Activated CD4-positive, alpha-beta T cell treated with anti-CD3 and anti-CD28 coated beads for 36 hours (primary cell): ENCODE measurements around the gene AKNA. TPM values are rescaled to one million over a fixed set of nuclear protein-coding genes. Genes with fewer than 3 reads are reported as not detected.
"Not testable (repeated sequence)": the region's sequence is repeated elsewhere in the genome, so short reads cannot be mapped to it uniquely, and the experiment has no call there.

Source experiments
- ATAC-seq: fragments of 200-7000 bp; cut with Tn5 transposase; one replicate; pipeline ENCODE4 v1.10.0; 2021; ENCODE audit warnings: mild to moderate bottlenecking, moderate library complexity
- CTCF ChIA-PET: fragments of 350-600 bp; sonication (Branson Sonifier 250); formaldehyde crosslinking; loops from one replicate; lab custom pipeline; 2021; ENCODE audit warnings: antibody characterized with exemption; lab: Charles Lee
- POLR2A ChIA-PET: fragments of 350-600 bp; sonication (Branson Sonifier 250); formaldehyde crosslinking; loops from one replicate; lab custom pipeline; 2021; ENCODE audit warnings: antibody characterized with exemption, inconsistent platforms; lab: Charles Lee
- DNase-seq: peaks from one replicate; pipeline ENCODE4 v3.0.0-alpha.2; 2020
- H3K27ac Mint-ChIP-seq: one replicate; pipeline ENCODE4 v1.8.0; 2021; ENCODE audit warnings: mixed read lengths
- H3K27me3 Mint-ChIP-seq: one replicate; pipeline ENCODE4 v1.8.0; 2021; ENCODE audit warnings: mixed read lengths
- H3K36me3 Mint-ChIP-seq: one replicate; pipeline ENCODE4 v1.8.0; 2021; ENCODE audit warnings: low read depth, mixed read lengths
- H3K4me1 Mint-ChIP-seq: one replicate; pipeline ENCODE4 v1.8.0; 2021; ENCODE audit warnings: mixed read lengths
- H3K4me3 Mint-ChIP-seq: one replicate; pipeline ENCODE4 v1.8.0; 2021; ENCODE audit warnings: mild to moderate bottlenecking, moderate library complexity, mixed read lengths
- H3K9me3 Mint-ChIP-seq: one replicate; pipeline ENCODE4 v1.8.0; 2021; ENCODE audit warnings: low read depth, mixed read lengths
- intact Hi-C, 2 experiments: fragments of 100-400 bp; cut with DNase I in 1 of 2; cut with micrococcal nuclease in 1 of 2; formaldehyde crosslinking; loops; one replicate each; pipeline versions ENCODE4 v1.14.2 to v1.15.1; 2022 to 2024; cut with DNase I, micrococcal nuclease
- total RNA-seq, 2 experiments: library from RNA; stranded (reverse); gene quantifications; one replicate each; pipeline ENCODE4 v1.2.3, GENCODE V29; 2021

The AKNA gene
- total RNA-seq, 2 experiments from 2014 or later = 135 to 141 TPM

DNA sequence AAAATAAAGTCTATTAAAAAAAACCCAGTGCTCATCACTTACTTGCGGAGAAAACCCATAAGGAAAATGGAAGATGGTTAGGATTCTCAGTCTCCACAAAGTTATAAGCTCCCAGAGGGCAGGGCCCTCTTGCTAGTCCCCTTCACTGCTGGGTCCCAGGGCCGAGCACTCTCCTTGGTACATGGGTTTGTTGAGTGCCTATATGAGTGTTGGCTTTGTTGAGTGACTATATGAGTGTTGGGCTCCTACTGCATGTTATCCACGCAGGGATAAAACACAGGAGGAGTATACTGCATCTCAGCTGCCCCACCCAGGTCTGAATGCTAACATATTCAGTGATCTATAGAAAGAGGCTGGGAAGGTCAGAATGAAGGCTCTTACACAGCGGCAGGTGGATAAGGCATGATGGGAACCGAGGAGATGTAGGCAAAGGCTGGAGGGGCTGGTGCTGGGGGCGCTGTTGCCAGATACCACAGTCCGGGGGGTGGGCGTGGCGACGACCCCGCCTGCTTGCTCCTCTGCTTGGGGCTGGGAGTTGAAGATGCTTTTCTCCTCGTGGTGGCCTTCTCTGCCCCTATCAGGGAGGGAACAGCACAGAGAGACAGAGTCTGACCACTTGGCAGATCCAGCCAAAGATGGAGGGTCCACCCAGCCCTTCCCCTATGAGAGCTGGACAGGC lies 46.5 kb downstream of the AKNA start:
- H3K27ac Mint-ChIP-seq = peak overlapping the region; percentile 0
- intact Hi-C loops = loop anchor here in 1 of 2 experiments (10.0 kb wide), 1 partner anchor 164 kb away; the partner anchor contains the start of gene WHRN
- H3K9me3 Mint-ChIP-seq = no peaks in the 10 kb centered on the region
- ATAC-seq (no peak), DNase-seq (no peak)
- ChIA-PET CTCF (interaction anchor here (0.9 to 1.3 kb wide), 2 partner anchors 26 to 44 kb away, joined by 3 read pairs; no protein-coding TSS in a partner anchor), POLR2A (no interaction called here)
- H3K36me3 Mint-ChIP-seq = peaks cover 89% of the 10 kb centered on the region
- no peak overlapping the region for H3K4me3 Mint-ChIP-seq
- peaks cover 3% of the 10 kb centered on the region for H3K4me1 Mint-ChIP-seq
- no peaks in the 10 kb centered on the region for H3K27me3 Mint-ChIP-seq

- CTCF ChIA-PET = interaction anchor here (0.6 to 3.2 kb wide), 14 partner anchors 8 to 655 kb away, joined by 3 to 34 read pairs (median 4); partner anchors contain the start of gene AKNA
- Mint-ChIP-seq H3K27ac (peak overlapping the region; percentile 51), H3K9me3 (peaks cover 2% of the 10 kb centered on the region), H3K36me3 (peaks cover 87% of the 10 kb centered on the region), H3K4me3 (no peak overlapping the region), H3K4me1 (peaks cover 3% of the 10 kb centered on the region), H3K27me3 (no peaks in the 10 kb centered on the region)
- DNase-seq (peak; percentile 74), ATAC-seq (peak; percentile 71)
- POLR2A ChIA-PET = interaction anchor here (0.6 kb wide), 1 partner anchor 682 kb away, joined by 3 read pairs; no protein-coding TSS in a partner anchor
- intact Hi-C loops = loop anchor here (1.0 to 5.0 kb wide), 5 partner anchors 45 to 314 kb away; partner anchors contain the start of gene WHRN (in 1 of the 2)
These were observed 48.5 kb downstream of the AKNA start for GRCh38 chr9:114339130-114339908.

DNA sequence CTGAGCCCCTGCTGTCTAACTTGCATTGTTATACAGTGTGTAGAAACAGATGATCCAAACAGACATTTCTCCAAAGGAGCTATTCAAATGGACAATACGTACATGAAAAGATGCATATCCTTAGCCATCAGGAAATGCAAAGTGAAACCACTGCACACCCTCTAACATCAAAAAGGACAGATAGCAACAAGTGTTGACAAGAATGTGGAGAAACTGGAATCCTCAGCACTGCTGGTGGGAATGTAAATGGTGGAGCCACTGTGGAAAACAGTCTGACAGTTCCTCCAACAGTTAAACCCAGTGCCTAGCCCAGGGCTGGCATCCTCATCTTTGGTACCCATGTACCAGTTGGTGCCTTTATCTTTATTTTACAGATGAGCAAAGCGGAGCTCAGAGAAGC lies 49.6 kb downstream of the AKNA start:
- H3K27me3 Mint-ChIP-seq = no peaks in the 10 kb centered on the region
- ATAC-seq (no peak), DNase-seq (no peak)
- no peak overlapping the region for H3K4me3 Mint-ChIP-seq
- peaks cover 3% of the 10 kb centered on the region for H3K4me1 Mint-ChIP-seq
- POLR2A ChIA-PET = no interaction called here
- intact Hi-C loops = loop anchor here (2.0 to 5.0 kb wide), 3 partner anchors 47 to 169 kb away; partner anchors contain the start of gene WHRN (in 1 of the 2)
- peaks cover 78% of the 10 kb centered on the region for H3K36me3 Mint-ChIP-seq
- peak overlapping the region; percentile 3 for H3K27ac Mint-ChIP-seq
- peaks cover 2% of the 10 kb centered on the region for H3K9me3 Mint-ChIP-seq
- CTCF ChIA-PET = interaction anchor here (0.6 to 3.2 kb wide), 8 partner anchors 13 to 315 kb away, joined by 3 to 34 read pairs (median 4); partner anchors contain the start of gene AKNA

GRCh38 chr9:114336699-114337395 lies 50.9 kb downstream of the AKNA start:
- Mint-ChIP-seq H3K4me1 (peaks cover 3% of the 10 kb centered on the region), H3K36me3 (peaks cover 68% of the 10 kb centered on the region), H3K9me3 (peaks cover 2% of the 10 kb centered on the region), H3K4me3 (no peak overlapping the region), H3K27ac (peak overlapping the region; percentile 19), H3K27me3 (no peaks in the 10 kb centered on the region)
- DNase-seq (no peak), ATAC-seq (no peak)
- POLR2A ChIA-PET = interaction anchor here (0.6 to 1.1 kb wide), 2 partner anchors 49 to 53 kb away, joined by 3 read pairs; no protein-coding TSS in a partner anchor
- intact Hi-C loops = loop anchor here in 1 of 2 experiments (5.0 kb wide), 2 partner anchors 155 to 170 kb away; partner anchors contain the start of gene WHRN
- CTCF ChIA-PET = interaction anchor here (1.0 to 1.3 kb wide), 2 partner anchors 69 to 316 kb away, joined by 3 to 6 read pairs; no protein-coding TSS in a partner anchor

GRCh38 chr9:114336157-114336556 lies 51.6 kb downstream of the AKNA start:
- ATAC-seq (no peak), DNase-seq (no peak)
- intact Hi-C loops = loop anchor here in 1 of 2 experiments (5.0 kb wide), 2 partner anchors 156 to 171 kb away; partner anchors contain the start of gene WHRN
- H3K4me1 Mint-ChIP-seq = peaks cover 5% of the 10 kb centered on the region
- no peaks in the 10 kb centered on the region for H3K27me3 Mint-ChIP-seq
- H3K36me3 Mint-ChIP-seq = peaks cover 61% of the 10 kb centered on the region
- ChIA-PET CTCF (interaction anchor here (1.0 to 1.3 kb wide), 2 partner anchors 69 to 317 kb away, joined by 3 to 6 read pairs; no protein-coding TSS in a partner anchor), POLR2A (interaction anchor here (1.1 kb wide), 1 partner anchor 50 kb away, joined by 3 read pairs; no protein-coding TSS in a partner anchor)
- H3K9me3 Mint-ChIP-seq = peaks cover 2% of the 10 kb centered on the region
- no peak overlapping the region for H3K27ac Mint-ChIP-seq
- H3K4me3 Mint-ChIP-seq = no peak overlapping the region

- H3K4me3 Mint-ChIP-seq = no peak overlapping the region
- ATAC-seq (no peak), DNase-seq (no peak)
- H3K36me3 Mint-ChIP-seq = peaks cover 58% of the 10 kb centered on the region
- no peak overlapping the region for H3K27ac Mint-ChIP-seq
- H3K9me3 Mint-ChIP-seq = peaks cover 2% of the 10 kb centered on the region
- H3K4me1 Mint-ChIP-seq = peaks cover 8% of the 10 kb centered on the region
- intact Hi-C loops = loop anchor here in 1 of 2 experiments (5.0 kb wide), 2 partner anchors 157 to 172 kb away; partner anchors contain the start of gene WHRN
- ChIA-PET CTCF (no interaction called here), POLR2A (no interaction called here)
- no peaks in the 10 kb centered on the region for H3K27me3 Mint-ChIP-seq
These were observed 52.0 kb downstream of the AKNA start for GRCh38 chr9:114335745-114336144.

DNA sequence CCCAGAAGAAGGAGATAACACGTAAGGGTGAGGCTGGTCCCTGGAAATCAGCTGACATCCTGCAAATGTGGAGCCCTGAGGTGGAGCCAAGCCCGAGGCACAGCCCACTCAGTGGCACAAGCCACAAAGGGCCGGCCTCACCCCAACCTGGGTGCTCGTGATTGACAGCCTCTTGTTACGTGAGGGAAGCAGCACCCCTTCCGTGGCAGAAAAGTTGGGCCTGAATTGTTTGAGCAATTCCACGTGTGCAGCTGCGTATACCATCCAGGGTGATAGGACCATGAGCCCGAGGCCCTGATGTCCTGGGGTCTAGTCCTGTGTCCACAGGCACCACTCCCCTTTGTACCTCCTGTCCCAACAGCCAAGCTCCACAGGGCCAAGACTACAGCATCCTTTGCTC lies 53.3 kb downstream of the AKNA start:
- DNase-seq (no peak), ATAC-seq (no peak)
- peaks cover 11% of the 10 kb centered on the region for H3K4me1 Mint-ChIP-seq
- intact Hi-C loops = no loop called here
- H3K27me3 Mint-ChIP-seq = no peaks in the 10 kb centered on the region
- POLR2A ChIA-PET = no interaction called here
- H3K36me3 Mint-ChIP-seq = peaks cover 45% of the 10 kb centered on the region
- CTCF ChIA-PET = interaction anchor here (0.8 kb wide), 1 partner anchor 19 kb away, joined by 4 read pairs; no protein-coding TSS in a partner anchor
- peaks cover 2% of the 10 kb centered on the region for H3K9me3 Mint-ChIP-seq
- H3K27ac Mint-ChIP-seq = peak overlapping the region; percentile 35
- H3K4me3 Mint-ChIP-seq = no peak overlapping the region

- ATAC-seq, H3K9me3 Mint-ChIP-seq, POLR2A ChIA-PET, H3K27me3 Mint-ChIP-seq, H3K4me1 Mint-ChIP-seq, CTCF ChIA-PET, H3K27ac Mint-ChIP-seq, H3K4me3 Mint-ChIP-seq, DNase-seq, intact Hi-C loops: not testable (repeated sequence)
- peaks cover 38% of the 10 kb centered on the region for H3K36me3 Mint-ChIP-seq
These were observed 54.1 kb downstream of the AKNA start for GRCh38 chr9:114333718-114334117.

DNA sequence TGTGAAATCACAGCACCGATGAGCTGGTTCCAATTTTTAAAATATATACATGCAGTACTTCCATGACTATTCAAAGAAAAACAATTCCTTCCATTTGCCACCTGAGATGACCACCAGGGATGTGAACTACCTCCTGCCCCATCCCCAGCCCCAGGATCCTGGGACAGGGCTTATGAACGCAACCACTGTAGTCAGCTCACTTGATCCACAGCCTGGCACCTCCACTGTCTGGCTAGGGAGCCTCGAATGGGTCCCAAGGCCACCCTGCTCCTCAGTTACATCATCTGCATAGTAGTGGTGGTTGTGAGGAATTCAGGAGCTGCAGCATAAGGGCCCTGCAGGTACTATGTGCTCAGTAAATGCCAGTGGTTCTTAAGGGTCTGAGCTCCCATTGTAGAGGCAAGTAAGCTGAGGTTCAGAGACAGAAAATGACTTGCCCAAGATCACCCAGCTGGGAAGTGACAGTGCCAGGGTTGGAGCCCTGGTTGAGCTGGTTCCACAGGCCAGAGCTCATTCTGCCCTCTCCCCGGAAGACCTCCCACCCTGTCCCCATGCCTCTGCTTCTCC lies 55.2 kb downstream of the AKNA start:
- POLR2A ChIA-PET, H3K4me1 Mint-ChIP-seq, H3K9me3 Mint-ChIP-seq, DNase-seq, CTCF ChIA-PET, H3K27me3 Mint-ChIP-seq, H3K27ac Mint-ChIP-seq, H3K4me3 Mint-ChIP-seq, intact Hi-C loops: not testable (repeated sequence)
- peaks cover 30% of the 10 kb centered on the region for H3K36me3 Mint-ChIP-seq
- peak; percentile 24 for ATAC-seq
